Stimulated activated memory B cell treated with anti-CD40 and anti-IgM and Interleukin-4, amounts not matched to agents 10 μg/mL and 1 μg/mL and 100 μg/mL, for 72 hours (primary cell): ENCODE results near the gene NECAB2.

Experiments used
- ATAC-seq: fragments of 150-1000 bp; cut with Tn5 transposase; 2 replicates; pipeline ENCODE4 v1.10.0; 2021
- H3K27ac Mint-ChIP-seq: one replicate; pipeline ENCODE4 v1.8.0; 2022; ENCODE audit warnings: mild to moderate bottlenecking, mixed read lengths
- H3K27me3 Mint-ChIP-seq: one replicate; pipeline ENCODE4 v1.8.0; 2022; ENCODE audit warnings: mixed read lengths
- H3K36me3 Mint-ChIP-seq: one replicate; pipeline ENCODE4 v1.8.0; 2022; ENCODE audit warnings: mixed read lengths
- H3K4me1 Mint-ChIP-seq: one replicate; pipeline ENCODE4 v1.8.0; 2022; ENCODE audit warnings: mixed read lengths
- H3K4me3 Mint-ChIP-seq: one replicate; pipeline ENCODE4 v1.8.0; 2022; ENCODE audit warnings: mild to moderate bottlenecking, moderate library complexity, mixed read lengths
- H3K9me3 Mint-ChIP-seq: one replicate; pipeline ENCODE4 v1.8.0; 2022; ENCODE audit warnings: mixed read lengths

Gene NECAB2

DNA sequence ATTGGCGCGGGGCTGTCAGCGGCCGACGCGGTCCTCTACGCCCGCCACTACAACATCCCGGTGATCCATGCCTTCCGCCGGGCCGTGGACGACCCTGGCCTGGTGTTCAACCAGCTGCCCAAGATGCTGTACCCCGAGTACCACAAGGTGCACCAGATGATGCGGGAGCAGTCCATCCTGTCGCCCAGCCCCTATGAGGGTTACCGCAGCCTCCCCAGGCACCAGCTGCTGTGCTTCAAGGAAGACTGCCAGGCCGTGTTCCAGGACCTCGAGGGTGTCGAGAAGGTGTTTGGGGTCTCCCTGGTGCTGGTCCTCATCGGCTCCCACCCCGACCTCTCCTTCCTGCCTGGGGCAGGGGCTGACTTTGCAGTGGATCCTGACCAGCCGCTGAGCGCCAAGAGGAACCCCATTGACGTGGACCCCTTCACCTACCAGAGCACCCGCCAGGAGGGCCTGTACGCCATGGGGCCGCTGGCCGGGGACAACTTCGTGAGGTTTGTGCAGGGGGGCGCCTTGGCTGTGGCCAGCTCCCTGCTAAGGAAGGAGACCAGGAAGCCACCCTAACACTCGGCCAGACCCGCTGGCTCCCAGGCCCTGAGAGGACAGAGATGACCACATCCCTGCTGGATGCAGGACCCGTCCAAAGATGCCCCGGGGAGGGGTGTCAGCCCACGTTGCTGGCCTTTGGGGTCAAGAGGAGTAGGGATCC lies 2.4 kb upstream of the NECAB2 start:
- Mint-ChIP-seq H3K4me1 (peaks cover 7% of the 10 kb centered on the region), H3K27ac (no peak overlapping the region), H3K9me3 (no peaks in the 10 kb centered on the region), H3K36me3 (peaks cover 4% of the 10 kb centered on the region), H3K4me3 (no peak overlapping the region), H3K27me3 (peaks cover 39% of the 10 kb centered on the region)
- no peak for ATAC-seq

DNA sequence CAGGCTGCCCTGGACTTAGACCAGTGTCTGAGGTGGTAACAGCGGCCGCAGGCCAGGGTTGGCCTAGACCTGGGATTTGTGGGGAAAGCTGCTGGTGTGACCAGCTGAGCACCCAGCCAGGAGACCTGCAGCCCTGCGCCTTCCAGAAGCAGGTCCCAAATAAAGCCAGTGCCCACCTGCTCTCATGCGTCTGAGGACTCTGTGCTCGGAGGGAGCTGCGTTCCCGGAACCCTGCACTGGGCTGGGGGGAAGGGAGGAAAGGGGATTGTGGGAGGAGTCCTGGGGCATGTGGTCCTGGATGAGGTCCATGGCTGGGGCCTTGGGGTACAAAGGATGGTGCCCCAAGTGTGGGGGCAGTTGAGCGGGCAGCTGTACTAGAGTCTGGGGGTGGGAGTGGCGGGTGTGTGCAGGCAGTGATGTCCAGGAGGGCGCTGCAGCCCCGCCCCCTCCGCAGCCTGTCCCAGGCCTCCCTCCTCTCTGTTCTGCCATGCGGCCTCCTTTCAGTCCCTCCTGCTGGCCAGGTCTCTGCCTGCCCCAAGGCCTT lies 1.8 kb upstream of the NECAB2 start:
- Mint-ChIP-seq H3K4me3 (no peak overlapping the region), H3K27ac (no peak overlapping the region), H3K9me3 (no peaks in the 10 kb centered on the region), H3K4me1 (peaks cover 7% of the 10 kb centered on the region), H3K27me3 (peaks cover 39% of the 10 kb centered on the region), H3K36me3 (no peaks in the 10 kb centered on the region)
- ATAC-seq, result no peak

DNA sequence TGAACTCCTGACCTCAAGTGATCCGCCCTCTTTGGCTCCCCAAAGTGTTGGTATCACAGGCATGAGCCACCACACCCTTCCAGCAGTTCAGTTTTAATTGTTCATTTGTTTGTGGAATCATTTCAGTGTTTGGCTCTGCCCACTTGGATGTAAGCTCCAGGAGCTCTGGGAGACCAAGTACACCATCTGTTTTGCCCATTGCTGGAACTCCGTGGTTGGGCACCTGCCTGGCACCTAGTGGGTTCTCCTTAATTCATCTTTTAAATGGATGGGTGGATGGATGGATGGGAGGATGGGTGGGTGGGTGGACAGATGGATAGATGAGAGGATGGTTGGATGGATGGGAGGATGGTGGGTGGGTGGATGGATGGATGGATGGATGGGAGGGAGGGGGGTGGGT lies 953 bp upstream of the NECAB2 start:
- H3K4me1 Mint-ChIP-seq, result peaks cover 7% of the 10 kb centered on the region
- H3K27me3 Mint-ChIP-seq, result peaks cover 39% of the 10 kb centered on the region
- H3K4me3 Mint-ChIP-seq, result no peak overlapping the region
- no peaks in the 10 kb centered on the region for H3K36me3 Mint-ChIP-seq
- ATAC-seq, result no peak
- H3K9me3 Mint-ChIP-seq, result no peaks in the 10 kb centered on the region
- no peak overlapping the region for H3K27ac Mint-ChIP-seq

DNA sequence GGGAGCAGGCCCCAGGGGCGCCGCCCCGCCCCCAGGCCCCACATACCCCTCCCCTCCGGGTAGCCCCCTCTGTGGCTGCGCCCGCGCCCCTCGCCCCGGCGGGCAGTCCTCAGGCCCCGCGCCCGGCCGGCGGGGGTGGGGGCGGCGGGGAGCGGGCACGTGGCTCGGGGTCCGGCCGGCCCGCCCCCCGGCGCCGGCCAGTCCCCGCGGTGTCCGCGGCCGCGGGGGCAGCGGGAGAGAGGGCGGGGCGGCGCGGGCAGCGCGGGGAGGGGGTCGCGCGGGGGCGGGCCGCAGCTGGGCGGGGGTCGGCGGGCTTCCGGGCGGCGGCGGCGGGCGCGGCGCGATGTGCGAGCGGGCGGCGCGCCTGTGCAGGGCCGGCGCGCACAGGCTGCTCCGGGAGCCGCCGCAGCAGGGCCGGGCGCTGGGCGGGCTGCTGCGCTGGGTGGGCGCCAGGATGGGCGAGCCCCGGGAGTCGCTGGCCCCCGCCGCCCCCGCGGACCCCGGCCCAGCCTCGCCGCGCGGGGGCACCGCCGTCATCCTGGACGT lies 335 bp downstream of the NECAB2 start:
- peaks cover 39% of the 10 kb centered on the region for H3K27me3 Mint-ChIP-seq
- ATAC-seq, result peak; percentile 34
- no peak overlapping the region for H3K4me3 Mint-ChIP-seq

DNA sequence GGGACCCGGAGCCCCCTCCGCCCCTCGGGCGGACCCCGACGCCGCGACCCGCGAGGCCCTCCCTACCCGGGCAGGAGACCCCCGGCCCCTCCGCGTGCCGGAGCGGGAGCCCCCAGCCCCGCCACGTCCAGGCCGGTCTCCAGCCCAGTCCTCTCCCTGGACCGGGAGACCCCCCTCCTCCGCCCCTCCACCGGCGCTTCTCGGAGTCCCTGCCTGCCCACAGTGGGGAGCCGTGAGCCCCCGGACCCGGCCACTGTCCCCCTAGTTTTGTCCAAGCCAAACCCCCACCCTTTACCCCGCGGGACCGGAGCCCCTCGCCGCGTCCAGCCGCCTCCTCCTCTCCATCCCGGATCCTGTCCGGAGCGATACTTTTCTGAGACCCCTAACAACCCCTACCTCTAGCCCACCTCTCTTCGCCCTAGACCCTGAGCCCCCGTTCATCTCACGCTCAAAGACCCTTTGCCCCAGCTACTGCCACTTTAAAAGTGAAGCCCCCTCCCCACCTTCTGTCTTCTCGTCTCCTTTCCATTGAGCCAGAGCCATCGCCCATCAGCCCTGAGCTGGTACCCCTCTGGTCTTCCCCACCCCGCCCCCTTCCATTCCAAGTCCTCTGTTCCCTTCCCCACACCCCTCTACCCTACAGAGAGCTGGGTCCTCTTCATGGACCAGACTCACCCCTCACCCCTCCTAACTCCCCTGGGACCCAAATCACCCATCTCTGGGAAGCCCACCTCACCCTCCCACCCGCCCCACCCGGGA lies 1.0 kb downstream of the NECAB2 start:
- Mint-ChIP-seq H3K9me3 (no peaks in the 10 kb centered on the region), H3K4me1 (peaks cover 7% of the 10 kb centered on the region), H3K4me3 (peak overlapping the region; percentile 63), H3K27me3 (peaks cover 39% of the 10 kb centered on the region), H3K27ac (no peak overlapping the region), H3K36me3 (no peaks in the 10 kb centered on the region)
- no peak for ATAC-seq

More for the DNA sequence above, 335 bp downstream of the NECAB2 start:
- Mint-ChIP-seq H3K9me3 (no peaks in the 10 kb centered on the region), H3K27ac (no peak overlapping the region), H3K36me3 (no peaks in the 10 kb centered on the region), H3K4me1 (peaks cover 7% of the 10 kb centered on the region)

DNA sequence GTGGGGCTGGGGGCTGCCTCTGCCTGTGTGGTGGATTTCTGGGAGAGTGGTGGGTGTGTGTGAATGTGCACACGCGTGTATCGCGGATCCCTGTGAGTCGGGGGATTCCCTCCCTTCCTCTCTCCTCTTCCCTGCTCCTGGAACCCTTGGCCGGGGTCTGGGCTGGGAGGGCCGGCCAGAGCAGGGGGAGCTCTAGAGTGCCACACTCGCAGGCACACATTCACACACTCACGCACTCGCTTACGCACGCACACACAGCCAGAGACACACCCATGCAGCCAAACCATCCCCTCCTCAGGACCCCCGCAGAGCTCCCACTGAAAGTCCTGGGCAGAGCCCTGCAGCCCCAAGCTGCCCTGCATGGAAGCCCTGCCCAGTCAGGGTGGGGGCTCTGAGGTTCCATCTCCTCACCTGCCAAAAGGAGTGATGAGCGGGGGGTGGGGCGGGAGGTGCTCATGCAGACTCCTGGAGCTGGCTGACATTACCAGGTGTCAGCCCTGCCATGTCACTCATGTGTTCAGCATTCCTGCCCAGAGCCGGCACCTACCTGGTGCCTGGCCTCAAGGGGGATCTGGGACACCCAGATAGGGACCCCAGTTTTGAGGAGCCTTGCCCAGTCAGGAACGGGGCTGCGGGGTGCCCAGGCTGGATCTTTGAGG lies 1.9 kb downstream of the NECAB2 start:
- ATAC-seq, result no peak
- peaks cover 48% of the 10 kb centered on the region for H3K27me3 Mint-ChIP-seq
- H3K9me3 Mint-ChIP-seq, result peaks cover 3% of the 10 kb centered on the region
- peaks cover 7% of the 10 kb centered on the region for H3K4me1 Mint-ChIP-seq
- H3K36me3 Mint-ChIP-seq, result no peaks in the 10 kb centered on the region
- no peak overlapping the region for H3K27ac Mint-ChIP-seq
- H3K4me3 Mint-ChIP-seq, result peak overlapping the region; percentile 29

DNA sequence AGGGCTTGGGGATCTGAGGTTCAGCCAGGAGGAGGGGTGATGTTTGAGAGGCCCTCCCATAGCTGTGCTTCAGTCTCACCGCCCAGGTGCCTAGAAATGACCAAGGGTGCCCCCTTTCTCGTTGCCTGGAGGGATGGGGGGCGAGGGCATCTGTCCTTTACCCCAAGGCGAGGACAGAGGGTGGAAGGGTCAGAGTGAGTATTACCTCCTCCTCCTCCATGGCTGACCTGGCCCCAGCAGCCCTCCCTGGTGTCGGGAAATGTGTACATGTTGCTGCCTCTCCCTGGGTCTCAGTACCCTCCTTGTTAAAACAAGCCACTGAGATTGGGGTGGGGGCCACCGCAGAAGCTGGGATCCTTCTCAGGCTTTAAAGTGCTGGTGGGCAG lies 2.4 kb downstream of the NECAB2 start:
- H3K27ac Mint-ChIP-seq, result no peak overlapping the region
- no peaks in the 10 kb centered on the region for H3K36me3 Mint-ChIP-seq
- H3K9me3 Mint-ChIP-seq, result peaks cover 3% of the 10 kb centered on the region
- peaks cover 7% of the 10 kb centered on the region for H3K4me1 Mint-ChIP-seq
- no peak overlapping the region for H3K4me3 Mint-ChIP-seq
- H3K27me3 Mint-ChIP-seq, result peaks cover 53% of the 10 kb centered on the region
- ATAC-seq, result no peak

DNA sequence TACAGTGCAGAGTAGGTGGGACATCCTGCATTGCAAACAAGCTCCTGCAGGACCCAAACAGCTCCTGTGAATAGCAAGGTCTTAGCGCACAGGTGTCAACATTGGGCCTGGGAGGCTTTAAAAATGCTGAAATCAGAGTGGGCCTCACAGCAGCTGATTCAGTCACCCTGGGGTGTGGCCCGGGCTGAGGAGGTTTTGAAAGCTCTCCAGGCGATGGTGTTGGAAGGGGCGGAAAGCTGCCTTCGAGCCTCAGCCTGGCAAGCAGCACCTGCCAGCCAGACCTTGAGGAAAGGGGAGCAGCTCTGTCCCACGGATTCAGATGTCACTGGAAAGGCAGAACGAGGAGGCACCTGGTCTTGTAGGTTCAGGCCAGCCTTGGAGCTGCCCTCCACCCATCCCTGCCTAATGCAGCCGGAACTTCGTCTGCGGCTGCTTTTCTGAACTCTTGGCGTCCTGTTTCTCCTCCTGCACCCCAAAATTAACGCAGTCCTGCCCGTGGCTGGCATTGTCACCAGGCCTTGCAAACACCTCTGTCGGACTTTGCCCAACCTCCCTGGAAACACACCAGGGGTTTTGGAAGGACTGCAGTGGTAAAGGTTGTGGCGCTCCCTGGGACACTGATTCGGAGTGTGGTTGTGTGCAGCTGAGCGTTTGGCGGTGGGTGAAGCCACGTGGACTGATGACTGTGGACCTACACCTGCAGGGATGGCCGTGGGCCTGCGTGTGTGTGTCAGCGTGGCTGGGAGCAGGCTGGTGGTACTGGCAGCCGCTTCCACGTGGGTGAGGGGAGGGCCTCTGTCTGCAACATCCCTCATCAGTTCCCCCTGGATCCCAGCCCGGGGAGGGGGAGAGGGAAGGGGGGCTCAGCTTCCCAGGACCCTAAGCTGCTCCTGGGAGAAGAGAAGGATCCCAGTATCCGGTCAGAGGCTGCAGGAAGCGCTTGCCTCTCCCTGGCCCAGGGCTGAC lies 3.4 kb downstream of the NECAB2 start:
- Mint-ChIP-seq H3K36me3 (no peaks in the 10 kb centered on the region), H3K27ac (no peak overlapping the region), H3K9me3 (peaks cover 3% of the 10 kb centered on the region), H3K4me1 (peaks cover 7% of the 10 kb centered on the region), H3K27me3 (peaks cover 49% of the 10 kb centered on the region), H3K4me3 (no peak overlapping the region)
- ATAC-seq, result no peak

DNA sequence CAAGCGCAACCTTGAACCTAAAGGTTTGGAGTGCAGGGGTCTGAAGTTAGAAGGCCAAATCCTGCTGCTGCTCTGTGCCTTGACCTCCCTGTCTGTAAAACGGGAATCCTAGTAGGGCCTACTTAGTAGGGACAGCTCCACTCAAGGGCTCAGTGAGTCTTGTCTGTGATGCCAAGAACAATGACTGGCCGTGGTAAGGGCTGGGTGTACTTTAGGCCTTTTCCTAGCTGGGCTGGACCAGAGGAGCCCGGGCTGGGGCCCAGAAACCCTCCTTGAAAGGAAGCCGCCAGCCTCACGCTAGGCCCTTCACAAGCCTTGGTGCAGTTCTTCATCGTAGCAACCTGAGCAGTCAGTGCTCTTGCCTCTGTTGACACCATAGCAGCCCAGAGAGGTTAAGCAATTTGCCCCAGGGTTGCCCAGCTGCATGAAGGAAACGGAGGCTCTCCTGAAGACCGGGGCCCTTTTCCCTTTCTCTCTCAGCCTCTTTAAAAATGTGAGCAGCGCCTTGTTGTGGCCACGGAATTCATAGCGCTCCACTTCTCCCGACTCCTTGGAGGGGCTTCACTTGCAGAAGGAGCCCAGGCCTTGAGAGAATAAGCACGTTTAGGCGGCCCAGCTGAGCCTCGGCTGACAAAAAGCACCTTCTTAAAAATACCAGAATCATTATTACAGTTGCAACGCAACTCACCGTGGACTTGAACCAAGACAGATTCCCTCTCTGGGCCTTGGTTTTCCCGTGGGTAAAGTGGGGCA lies 4.4 kb downstream of the NECAB2 start:
- Mint-ChIP-seq H3K9me3 (peaks cover 3% of the 10 kb centered on the region), H3K27me3 (peaks cover 40% of the 10 kb centered on the region), H3K36me3 (no peaks in the 10 kb centered on the region), H3K4me3 (no peak overlapping the region), H3K4me1 (peaks cover 7% of the 10 kb centered on the region), H3K27ac (no peak overlapping the region)
- no peak for ATAC-seq

DNA sequence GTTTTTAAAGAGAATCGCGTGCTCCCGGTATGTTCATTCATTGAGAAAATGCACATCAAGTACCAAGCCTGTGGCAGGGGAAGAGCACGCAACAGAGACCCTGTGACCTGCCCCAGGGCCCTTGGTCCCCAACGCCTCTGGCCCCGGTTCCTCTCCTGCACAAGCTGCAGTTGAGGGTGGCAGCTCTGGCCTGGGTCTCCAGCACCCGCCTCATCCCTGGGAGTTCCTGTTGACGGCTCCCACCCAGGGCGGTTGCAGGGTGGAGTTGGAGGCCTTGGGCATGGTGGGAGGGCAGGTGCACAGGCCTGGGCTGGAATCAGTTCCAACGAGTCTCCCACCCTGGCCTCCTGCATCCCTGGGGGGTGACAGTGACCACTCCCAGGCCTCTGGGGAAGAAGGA lies 5.0 kb downstream of the NECAB2 start:
- peaks cover 6% of the 10 kb centered on the region for H3K9me3 Mint-ChIP-seq
- H3K4me3 Mint-ChIP-seq, result no peak overlapping the region
- H3K36me3 Mint-ChIP-seq, result no peaks in the 10 kb centered on the region
- H3K27ac Mint-ChIP-seq, result no peak overlapping the region
- H3K27me3 Mint-ChIP-seq, result peaks cover 33% of the 10 kb centered on the region
- peaks cover under 1% of the 10 kb centered on the region for H3K4me1 Mint-ChIP-seq
- ATAC-seq, result no peak

DNA sequence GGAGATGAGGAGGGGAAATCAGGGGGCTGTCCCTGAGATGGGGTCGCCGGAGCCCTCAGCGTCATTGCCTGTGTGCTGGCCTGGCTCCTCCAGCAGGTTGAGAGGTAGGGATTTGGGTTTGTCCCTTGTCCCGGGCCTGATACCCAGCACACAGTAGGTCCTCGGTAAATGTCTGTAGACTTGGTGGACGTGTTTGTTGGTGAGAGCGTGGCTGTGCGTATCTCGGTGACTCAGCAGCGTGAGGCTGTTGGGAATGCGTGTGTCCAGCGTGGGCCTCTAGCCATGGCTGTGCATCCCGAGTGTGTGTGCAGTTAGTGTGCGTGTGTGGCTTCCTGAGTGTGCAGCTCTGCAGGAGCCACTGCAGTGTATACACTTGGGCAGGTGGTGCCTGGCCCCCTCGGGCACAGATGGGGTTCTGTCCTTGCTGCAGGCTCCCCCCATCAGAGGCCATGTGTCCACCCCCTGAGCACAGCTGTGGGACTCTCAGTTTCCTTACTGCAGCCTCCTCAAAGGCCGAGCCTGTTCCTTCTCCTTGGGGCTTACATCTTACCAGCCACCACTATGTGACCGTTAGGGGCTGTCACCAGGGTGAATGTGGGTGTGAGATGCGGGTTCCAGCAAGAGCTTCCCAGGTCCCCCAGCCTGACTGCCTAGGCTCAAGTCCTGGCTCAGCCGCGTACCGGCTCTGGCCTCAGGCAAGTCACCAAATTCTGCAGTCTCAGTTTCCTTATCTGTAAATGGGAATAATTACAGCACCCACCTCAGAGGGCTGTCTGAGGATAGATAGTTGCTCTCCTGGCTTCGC lies 5.7 kb downstream of the NECAB2 start:
- Mint-ChIP-seq H3K27ac (no peak overlapping the region), H3K9me3 (peaks cover 8% of the 10 kb centered on the region), H3K27me3 (peaks cover 31% of the 10 kb centered on the region), H3K36me3 (no peaks in the 10 kb centered on the region), H3K4me3 (no peak overlapping the region), H3K4me1 (no peaks in the 10 kb centered on the region)
- no peak for ATAC-seq

DNA sequence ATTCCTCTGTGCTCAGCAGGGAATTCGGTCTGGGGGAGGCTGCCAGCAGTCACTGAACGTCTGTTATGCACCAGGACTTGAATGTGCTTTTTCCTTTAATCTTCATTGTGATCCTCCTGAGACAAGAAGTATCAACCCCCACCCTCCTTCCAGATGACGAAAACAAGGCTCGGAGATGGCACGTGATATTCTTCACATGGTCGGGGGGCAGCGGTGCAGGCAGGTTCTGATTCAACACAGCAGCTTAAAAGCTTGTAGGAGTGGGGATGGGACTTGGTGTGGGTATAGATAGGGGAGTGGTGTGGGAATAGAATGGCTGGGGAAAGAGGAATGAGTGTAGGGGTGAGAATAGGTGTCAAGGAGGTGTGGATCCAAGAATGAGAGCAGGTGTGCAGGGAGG lies 6.4 kb downstream of the NECAB2 start:
- no peak overlapping the region for H3K4me3 Mint-ChIP-seq
- no peaks in the 10 kb centered on the region for H3K4me1 Mint-ChIP-seq
- no peaks in the 10 kb centered on the region for H3K36me3 Mint-ChIP-seq
- H3K27me3 Mint-ChIP-seq, result peaks cover 24% of the 10 kb centered on the region
- no peak overlapping the region for H3K27ac Mint-ChIP-seq
- peaks cover 13% of the 10 kb centered on the region for H3K9me3 Mint-ChIP-seq
- ATAC-seq, result no peak

DNA sequence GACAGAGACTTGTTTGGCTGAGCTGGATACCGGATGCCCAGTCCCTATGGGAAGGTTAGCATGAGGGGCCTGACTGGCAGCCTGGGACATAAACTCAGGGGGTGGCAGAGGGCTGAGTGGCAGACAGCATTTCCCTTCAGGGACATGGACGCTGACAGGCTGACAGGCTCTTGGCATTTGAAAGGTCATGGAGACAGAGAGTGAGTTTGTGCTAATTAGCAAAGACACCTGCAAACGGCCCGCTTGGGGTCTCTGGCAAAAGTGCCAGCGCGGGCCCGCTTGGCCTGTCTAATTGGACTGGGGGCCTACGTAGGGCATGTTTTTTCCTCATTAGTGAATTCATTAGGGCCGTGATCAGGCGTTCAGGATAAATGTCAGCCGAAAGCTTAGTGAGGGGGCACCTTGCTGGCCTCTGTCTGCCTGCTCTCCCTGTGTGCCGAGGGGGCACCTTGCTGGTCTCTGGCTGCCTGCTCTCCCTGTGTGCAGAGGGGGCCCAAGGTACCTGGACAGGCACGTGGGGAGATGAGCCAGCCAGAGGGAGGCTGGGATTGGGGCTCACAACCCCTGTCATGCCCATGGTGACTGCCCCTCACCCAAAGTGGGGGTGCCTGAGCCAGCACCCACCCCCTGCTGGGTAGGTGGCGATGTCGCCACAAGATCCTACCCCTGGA lies 7.7 kb downstream of the NECAB2 start:
- Mint-ChIP-seq H3K4me1 (no peaks in the 10 kb centered on the region), H3K4me3 (no peak overlapping the region), H3K9me3 (peaks cover 13% of the 10 kb centered on the region), H3K27me3 (peaks cover 16% of the 10 kb centered on the region), H3K27ac (no peak overlapping the region), H3K36me3 (no peaks in the 10 kb centered on the region)
- ATAC-seq, result no peak
